HepG2 (cell line): ENCODE data around the gene LCN2. TPM values are rescaled to one million over a fixed set of nuclear protein-coding genes. Genes with fewer than 3 reads are reported as not detected.

Experiments
- CBX1 ChIP-seq: IDR thresholded peaks from one replicate; pipeline ENCODE4 v1.6.1; 2016; ENCODE audit warnings: antibody characterized with exemption, low read depth
- CEBPG ChIP-seq: IDR thresholded peaks from 2 replicates; pipeline ENCODE4 v1.6.1; 2016
- FOXA3 ChIP-seq: IDR thresholded peaks from 2 replicates; pipeline ENCODE4 v1.6.1; 2016; ENCODE audit warnings: missing genetic modification reagents, missing compliant biosample characterization
- IKZF1 ChIP-seq: fragments of 450-650 bp; IDR thresholded peaks from 2 replicates; pipeline ENCODE4 v1.7.1; 2016
- MAFG ChIP-seq: sonication (generic); formaldehyde crosslinking; IDR thresholded peaks from 2 replicates; pipeline ENCODE4 v1.5.1; 2020; ENCODE audit warnings: mild to moderate bottlenecking, missing genetic modification reagents
- MYNN ChIP-seq: sonication (generic); formaldehyde crosslinking; IDR thresholded peaks from 2 replicates; pipeline ENCODE4 v1.4.0; 2020; ENCODE audit warnings: mild to moderate bottlenecking, low read depth, missing genetic modification reagents
- NFE2L1 ChIP-seq: sonication (generic); formaldehyde crosslinking; IDR thresholded peaks from 2 replicates; pipeline ENCODE4 v1.4.0; 2020; ENCODE audit warnings: missing genetic modification reagents, mild to moderate bottlenecking, borderline replicate concordance
- NFIC ChIP-seq: IDR thresholded peaks from 2 replicates; pipeline ENCODE4 v1.6.1; 2012; ENCODE audit warnings: mild to moderate bottlenecking, low read length, inconsistent platforms
- NR2C2 ChIP-seq: sonication (generic); formaldehyde crosslinking; IDR thresholded peaks from 2 replicates; pipeline ENCODE4 v1.4.0; 2020; ENCODE audit warnings: missing genetic modification reagents, mild to moderate bottlenecking, moderate library complexity, borderline replicate concordance
- PATZ1 ChIP-seq: sonication (generic); formaldehyde crosslinking; IDR thresholded peaks from 2 replicates; pipeline ENCODE4 v1.4.0; 2020; ENCODE audit warnings: missing genetic modification reagents
- SNAPC2 ChIP-seq: sonication (generic); formaldehyde crosslinking; IDR thresholded peaks from 2 replicates; pipeline ENCODE4 v1.8.1; 2022; ENCODE audit warnings: mild to moderate bottlenecking, missing genetic modification reagents
- SP2 ChIP-seq: sonication (generic); formaldehyde crosslinking; IDR thresholded peaks from 2 replicates; pipeline ENCODE4 v1.5.1; 2020; ENCODE audit warnings: mild to moderate bottlenecking, missing genetic modification reagents
- TBP ChIP-seq: sonication (generic); formaldehyde crosslinking; IDR thresholded peaks from 2 replicates; pipeline ENCODE4 v1.5.0; 2020; ENCODE audit warnings: missing genetic modification reagents
- TOE1 ChIP-seq: sonication (generic); formaldehyde crosslinking; IDR thresholded peaks from 2 replicates; pipeline ENCODE4 v1.4.0; 2020; ENCODE audit warnings: mild to moderate bottlenecking, missing genetic modification reagents
- TSC22D2 ChIP-seq: sonication (generic); formaldehyde crosslinking; IDR thresholded peaks from 2 replicates; pipeline ENCODE4 v1.5.1; 2020; ENCODE audit warnings: missing genetic modification reagents, mild to moderate bottlenecking, borderline replicate concordance
- ZBTB7B ChIP-seq: sonication (generic); formaldehyde crosslinking; IDR thresholded peaks from 2 replicates; pipeline ENCODE4 v1.4.0; 2020; ENCODE audit warnings: missing genetic modification reagents
- ZFY ChIP-seq: sonication (generic); formaldehyde crosslinking; IDR thresholded peaks from 2 replicates; pipeline ENCODE4 v1.4.0; 2020; ENCODE audit warnings: missing genetic modification reagents
- ZNF17 ChIP-seq: sonication (generic); formaldehyde crosslinking; IDR thresholded peaks from 2 replicates; pipeline ENCODE4 v1.5.0; 2020; ENCODE audit warnings: mild to moderate bottlenecking, missing genetic modification reagents
- ZNF296 ChIP-seq: sonication (generic); formaldehyde crosslinking; conservative IDR thresholded peaks from 2 replicates; pipeline ENCODE4 v1.5.0; 2020; ENCODE audit warnings: mild to moderate bottlenecking, missing genetic modification reagents
- ZNF639 ChIP-seq: conservative IDR thresholded peaks from 2 replicates; pipeline ENCODE4 v1.6.1; 2018; ENCODE audit warnings: missing genetic modification reagents
- ZSCAN25 ChIP-seq: sonication (generic); formaldehyde crosslinking; IDR thresholded peaks from 2 replicates; pipeline ENCODE4 v1.8.0; 2022; ENCODE audit warnings: mild to moderate bottlenecking, missing genetic modification reagents
- polyA plus RNA-seq, 8 experiments: library from polyadenylated mRNA; depleted of rRNA in 3 of 8; stranded (reverse) in 7 of 8; unstranded in 1 of 8; fragments of >200 nt; fragmentation: Illumina TruSeq in 4 of 8; extraction: Trizol in 4 of 8; gene quantifications; 2 replicates each; pipeline versions ENCODE4 v1.2.1 to v1.2.3, GENCODE V29; 2011 to 2016; ENCODE audit warnings: low read depth in 4 of 8, missing spikeins in 1 of 8, mixed read lengths in 1 of 8; ENCODE audit not compliant: insufficient read depth in 1 of 8
- total RNA-seq, 5 experiments: library from RNA; depleted of rRNA; stranded (reverse); fragments of >200 nt; fragmentation: Illumina TruSeq; extraction: Trizol; gene quantifications; 2 replicates each; pipeline ENCODE4 v1.2.3, GENCODE V29; 2016; ENCODE audit warnings: low read depth in 1 of 5
- TF ChIP-seq, protein P1 (sequence below): sonication (generic); formaldehyde crosslinking; IDR thresholded peaks from 2 replicates; pipeline ENCODE4 v1.8.0; 2022; ENCODE audit warnings: mild to moderate bottlenecking, missing genetic modification reagents; ENCODE audit not compliant: insufficient replicate concordance
- TF ChIP-seq, protein P2 (sequence below): sonication (generic); formaldehyde crosslinking; IDR thresholded peaks from 2 replicates; pipeline ENCODE4 v1.5.1; 2020; ENCODE audit warnings: mild to moderate bottlenecking, missing genetic modification reagents, moderate library complexity

Gene LCN2
- total and polyA plus RNA-seq, 2 of the 13 experiments (the other 11 are each of a cell fraction or from before 2014, with no cell fraction given), result 0.38 to 1.4 TPM

GRCh38 chr9:128149001-128149701 lies at the start of gene LCN2 (continued):
- TF ChIP-seq, protein P1, sequence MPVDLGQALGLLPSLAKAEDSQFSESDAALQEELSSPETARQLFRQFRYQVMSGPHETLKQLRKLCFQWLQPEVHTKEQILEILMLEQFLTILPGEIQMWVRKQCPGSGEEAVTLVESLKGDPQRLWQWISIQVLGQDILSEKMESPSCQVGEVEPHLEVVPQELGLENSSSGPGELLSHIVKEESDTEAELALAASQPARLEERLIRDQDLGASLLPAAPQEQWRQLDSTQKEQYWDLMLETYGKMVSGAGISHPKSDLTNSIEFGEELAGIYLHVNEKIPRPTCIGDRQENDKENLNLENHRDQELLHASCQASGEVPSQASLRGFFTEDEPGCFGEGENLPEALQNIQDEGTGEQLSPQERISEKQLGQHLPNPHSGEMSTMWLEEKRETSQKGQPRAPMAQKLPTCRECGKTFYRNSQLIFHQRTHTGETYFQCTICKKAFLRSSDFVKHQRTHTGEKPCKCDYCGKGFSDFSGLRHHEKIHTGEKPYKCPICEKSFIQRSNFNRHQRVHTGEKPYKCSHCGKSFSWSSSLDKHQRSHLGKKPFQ, result no peak
- TF ChIP-seq, protein P2, sequence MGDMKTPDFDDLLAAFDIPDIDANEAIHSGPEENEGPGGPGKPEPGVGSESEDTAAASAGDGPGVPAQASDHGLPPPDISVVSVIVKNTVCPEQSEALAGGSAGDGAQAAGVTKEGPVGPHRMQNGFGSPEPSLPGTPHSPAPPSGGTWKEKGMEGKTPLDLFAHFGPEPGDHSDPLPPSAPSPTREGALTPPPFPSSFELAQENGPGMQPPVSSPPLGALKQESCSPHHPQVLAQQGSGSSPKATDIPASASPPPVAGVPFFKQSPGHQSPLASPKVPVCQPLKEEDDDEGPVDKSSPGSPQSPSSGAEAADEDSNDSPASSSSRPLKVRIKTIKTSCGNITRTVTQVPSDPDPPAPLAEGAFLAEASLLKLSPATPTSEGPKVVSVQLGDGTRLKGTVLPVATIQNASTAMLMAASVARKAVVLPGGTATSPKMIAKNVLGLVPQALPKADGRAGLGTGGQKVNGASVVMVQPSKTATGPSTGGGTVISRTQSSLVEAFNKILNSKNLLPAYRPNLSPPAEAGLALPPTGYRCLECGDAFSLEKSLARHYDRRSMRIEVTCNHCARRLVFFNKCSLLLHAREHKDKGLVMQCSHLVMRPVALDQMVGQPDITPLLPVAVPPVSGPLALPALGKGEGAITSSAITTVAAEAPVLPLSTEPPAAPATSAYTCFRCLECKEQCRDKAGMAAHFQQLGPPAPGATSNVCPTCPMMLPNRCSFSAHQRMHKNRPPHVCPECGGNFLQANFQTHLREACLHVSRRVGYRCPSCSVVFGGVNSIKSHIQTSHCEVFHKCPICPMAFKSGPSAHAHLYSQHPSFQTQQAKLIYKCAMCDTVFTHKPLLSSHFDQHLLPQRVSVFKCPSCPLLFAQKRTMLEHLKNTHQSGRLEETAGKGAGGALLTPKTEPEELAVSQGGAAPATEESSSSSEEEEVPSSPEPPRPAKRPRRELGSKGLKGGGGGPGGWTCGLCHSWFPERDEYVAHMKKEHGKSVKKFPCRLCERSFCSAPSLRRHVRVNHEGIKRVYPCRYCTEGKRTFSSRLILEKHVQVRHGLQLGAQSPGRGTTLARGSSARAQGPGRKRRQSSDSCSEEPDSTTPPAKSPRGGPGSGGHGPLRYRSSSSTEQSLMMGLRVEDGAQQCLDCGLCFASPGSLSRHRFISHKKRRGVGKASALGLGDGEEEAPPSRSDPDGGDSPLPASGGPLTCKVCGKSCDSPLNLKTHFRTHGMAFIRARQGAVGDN (CRISPR knock-in tag), result peak; percentile 30
- TF ChIP-seq ZNF639 (no peak), NFE2L1 (no peak), SP2 (CRISPR knock-in tag) (no peak), ZNF296 (0 out of 2 replicates have a peak, but pooled peaks have one; percentile 10), CBX1 (no peak), TOE1 (CRISPR knock-in tag) (no peak), CEBPG (CRISPR knock-in tag) (peak; percentile 25; the same call in 1 of the 2 replicates), IKZF1 (no peak), ZSCAN25 (CRISPR knock-in tag) (no peak), MYNN (CRISPR knock-in tag) (no peak), SNAPC2 (CRISPR knock-in tag) (no peak), PATZ1 (CRISPR knock-in tag) (peak; percentile 40), NFIC (no peak), TBP (CRISPR knock-in tag) (no peak), ZFY (CRISPR knock-in tag) (peak; percentile 14; the same call in 1 of the 2 replicates), ZBTB7B (CRISPR knock-in tag) (0 out of 2 replicates have a peak, but pooled peaks have one; percentile 19), NR2C2 (CRISPR knock-in tag) (no peak), FOXA3 (CRISPR knock-in tag) (no peak), MAFG (CRISPR knock-in tag) (no peak), ZNF17 (CRISPR knock-in tag) (no peak), TSC22D2 (CRISPR knock-in tag) (no peak)
